IPS DF 4.7 (cell line): Measurements from ENCODE around the gene ACSM5.
"Not testable (repeated sequence)": the region's sequence is repeated elsewhere in the genome, so short reads cannot be mapped to it uniquely, and the experiment has no call there.

Source experiments
- DNase-seq: peaks from one replicate; pipeline ENCODE4 v3.0.0-alpha.2; 2013; ENCODE audit warnings: low spot score; ENCODE audit errors: extremely low read depth

Gene ACSM5

GRCh38 chr16:20398603-20399002 is 10.7 kb upstream of the ACSM5 start:
- DNase-seq: no peak

- DNase-seq: no peak
Measured at GRCh38 chr16:20399185-20399584, 10.1 kb upstream of the ACSM5 start.

- DNase-seq: no peak
Measured at GRCh38 chr16:20401066-20401465, 8.3 kb upstream of the ACSM5 start.

- no peak for DNase-seq
Measured at GRCh38 chr16:20401475-20402016, 7.8 kb upstream of the ACSM5 start.

GRCh38 chr16:20402651-20403050 is 6.7 kb upstream of the ACSM5 start:
- DNase-seq: no peak

GRCh38 chr16:20404637-20405036 is 4.7 kb upstream of the ACSM5 start, which contains the start of gene PDILT:
Gene PDILT (minus strand): TSS chr16:20404737. CDS start chr16:20399300, 5,437 bp downstream.
- no peak for DNase-seq

- DNase-seq: no peak
Measured at GRCh38 chr16:20410121-20410723, 888 bp downstream of the ACSM5 start.

- no peak for DNase-seq
Measured at GRCh38 chr16:20411055-20411454, 1.7 kb downstream of the ACSM5 start.

GRCh38 chr16:20415541-20415940 is 6.2 kb downstream of the ACSM5 start:
- DNase-seq: no peak

- DNase-seq: not testable (repeated sequence)
Measured at GRCh38 chr16:20419093-20419492, 9.8 kb downstream of the ACSM5 start.

GRCh38 chr16:20421748-20422147 is 12.4 kb downstream of the ACSM5 start:
- DNase-seq: not testable (repeated sequence)

GRCh38 chr16:20423772-20424128 is 14.4 kb downstream of the ACSM5 start:
- DNase-seq: not testable (repeated sequence)

- no peak for DNase-seq
Measured at GRCh38 chr16:20424129-20424866, 15.0 kb downstream of the ACSM5 start.

- DNase-seq: not testable (repeated sequence)
Measured at GRCh38 chr16:20427401-20427797, 18.1 kb downstream of the ACSM5 start.

GRCh38 chr16:20429499-20429898 is 20.2 kb downstream of the ACSM5 start:
- DNase-seq: not testable (repeated sequence)

GRCh38 chr16:20430480-20430879 is 21.1 kb downstream of the ACSM5 start:
- DNase-seq: not testable (repeated sequence)

GRCh38 chr16:20430948-20431347 is 21.6 kb downstream of the ACSM5 start:
- DNase-seq: no peak

GRCh38 chr16:20438950-20439349 is 29.6 kb downstream of the ACSM5 start:
- not testable (repeated sequence) for DNase-seq

- not testable (repeated sequence) for DNase-seq
Measured at GRCh38 chr16:20439820-20440231, 30.5 kb downstream of the ACSM5 start.

- DNase-seq: not testable (repeated sequence)
Measured at GRCh38 chr16:20440731-20441130, 31.4 kb downstream of the ACSM5 start.

- no peak for DNase-seq
Measured at GRCh38 chr16:20441191-20441590, 31.9 kb downstream of the ACSM5 start.

GRCh38 chr16:20441859-20442258 is 32.5 kb downstream of the ACSM5 start:
- not testable (repeated sequence) for DNase-seq
